SK-N-SH treated with all-trans-retinoic acid at 6 μM for 48 hours (cell line): ENCODE data around the gene LLGL2.

Source experiments
- BACH2 ChIP-seq: fragments of 250-450 bp; sonication (Bioruptor Pico); IDR thresholded peaks from 2 replicates; pipeline ENCODE4 v1.9.0; 2021; ENCODE audit warnings: mild to moderate bottlenecking, borderline replicate concordance
- PPARA ChIP-seq: fragments of 250-450 bp; sonication (Bioruptor Pico); IDR thresholded peaks from 2 replicates; pipeline ENCODE4 v1.5.0; 2020; ENCODE audit warnings: mild to moderate bottlenecking, borderline replicate concordance
- ZNF8 ChIP-seq: fragments of 450-650 bp; formaldehyde crosslinking; IDR thresholded peaks from 2 replicates; pipeline ENCODE4 v1.5.0; 2020; ENCODE audit warnings: mild to moderate bottlenecking, moderate library complexity
- TF ChIP-seq, protein P1 (sequence below): fragments of 250-450 bp; sonication (Bioruptor Pico); IDR thresholded peaks from 2 replicates; pipeline ENCODE4 v1.8.0; 2020; ENCODE audit warnings: mild to moderate bottlenecking, moderate library complexity, borderline replicate concordance

DNA sequence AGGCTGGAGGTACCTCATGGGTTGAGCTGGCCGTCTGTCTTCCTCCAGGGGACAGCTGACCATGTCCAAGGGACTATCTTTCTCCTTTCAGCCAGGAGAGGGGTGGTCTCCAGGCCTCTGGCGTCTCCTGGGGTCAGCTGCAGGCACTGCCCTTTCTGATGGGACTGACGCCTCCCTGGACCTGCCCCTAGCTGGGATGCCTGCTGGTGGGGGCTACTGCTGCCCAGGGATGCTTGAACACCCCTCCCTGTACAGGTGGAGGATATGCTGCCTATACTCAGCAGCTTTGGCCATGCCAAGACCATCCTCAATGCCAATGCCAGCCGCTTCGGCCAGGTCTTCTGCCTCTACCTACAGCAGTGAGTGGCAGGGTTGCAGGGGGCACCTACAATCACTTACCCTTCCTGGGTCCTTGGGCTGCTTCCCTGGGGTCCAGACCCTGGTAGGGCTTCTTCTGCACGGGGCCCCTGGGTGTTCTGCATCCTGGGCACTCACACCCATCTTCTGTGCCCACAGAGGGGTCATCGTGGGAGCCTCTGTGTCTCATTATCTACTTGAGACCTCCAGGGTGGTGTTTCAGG lies 66.3 kb downstream of the LLGL2 start:
- no peak for TF ChIP-seq BACH2 (CRISPR knock-in tag)
- no peak for TF ChIP-seq ZNF8 (CRISPR knock-in tag)
- TF ChIP-seq PPARA (CRISPR knock-in tag): no peak
- TF ChIP-seq, protein P1, sequence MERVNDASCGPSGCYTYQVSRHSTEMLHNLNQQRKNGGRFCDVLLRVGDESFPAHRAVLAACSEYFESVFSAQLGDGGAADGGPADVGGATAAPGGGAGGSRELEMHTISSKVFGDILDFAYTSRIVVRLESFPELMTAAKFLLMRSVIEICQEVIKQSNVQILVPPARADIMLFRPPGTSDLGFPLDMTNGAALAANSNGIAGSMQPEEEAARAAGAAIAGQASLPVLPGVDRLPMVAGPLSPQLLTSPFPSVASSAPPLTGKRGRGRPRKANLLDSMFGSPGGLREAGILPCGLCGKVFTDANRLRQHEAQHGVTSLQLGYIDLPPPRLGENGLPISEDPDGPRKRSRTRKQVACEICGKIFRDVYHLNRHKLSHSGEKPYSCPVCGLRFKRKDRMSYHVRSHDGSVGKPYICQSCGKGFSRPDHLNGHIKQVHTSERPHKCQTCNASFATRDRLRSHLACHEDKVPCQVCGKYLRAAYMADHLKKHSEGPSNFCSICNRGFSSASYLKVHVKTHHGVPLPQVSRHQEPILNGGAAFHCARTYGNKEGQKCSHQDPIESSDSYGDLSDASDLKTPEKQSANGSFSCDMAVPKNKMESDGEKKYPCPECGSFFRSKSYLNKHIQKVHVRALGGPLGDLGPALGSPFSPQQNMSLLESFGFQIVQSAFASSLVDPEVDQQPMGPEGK (CRISPR knock-in tag): no peak
